ENCODE data around the gene POTEF.
"Not testable (repeated sequence)": the region's sequence is repeated elsewhere in the genome, so short reads cannot be mapped to it uniquely, and the experiment has no call there.

Gene POTEF

GRCh38 chr2:130127726-130128125 lies 1.3 kb downstream of the POTEF start:
- not testable (repeated sequence) for DNase-seq

GRCh38 chr2:130120924-130121323 lies 8.1 kb downstream of the POTEF start:
- DNase-seq = not testable (repeated sequence)

- DNase-seq = not testable (repeated sequence)
Measured at GRCh38 chr2:130102597-130103363, 26.2 kb downstream of the POTEF start.

DNA sequence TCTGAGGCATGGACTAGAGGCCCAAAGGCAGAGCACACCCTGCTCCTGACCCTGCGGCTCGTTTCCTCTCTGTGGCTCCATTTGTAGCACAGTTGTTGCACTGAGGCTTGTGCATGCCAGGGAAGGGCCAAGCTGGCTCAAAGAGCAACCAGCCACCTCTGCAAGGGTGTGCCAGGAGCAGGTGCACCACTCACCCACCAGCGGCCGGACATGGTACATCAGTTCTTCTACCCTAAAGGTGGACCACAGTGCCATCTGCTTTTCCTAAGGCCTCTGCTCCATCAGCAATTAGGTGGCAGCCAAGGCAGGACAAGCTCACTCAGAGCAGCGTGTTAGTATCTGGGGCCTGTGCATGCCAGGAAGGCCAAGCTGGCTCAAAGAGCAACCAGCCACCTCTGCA lies 66.4 kb downstream of the POTEF start:
- not testable (repeated sequence) for DNase-seq

GRCh38 chr2:130059982-130060381 lies 69.0 kb downstream of the POTEF start:
- DNase-seq = not testable (repeated sequence)

GRCh38 chr2:130056336-130056735 lies 72.7 kb downstream of the POTEF start:
- DNase-seq = not testable (repeated sequence)

GRCh38 chr2:130053217-130053911 lies 75.7 kb downstream of the POTEF start:
- DNase-seq = not testable (repeated sequence)

DNA sequence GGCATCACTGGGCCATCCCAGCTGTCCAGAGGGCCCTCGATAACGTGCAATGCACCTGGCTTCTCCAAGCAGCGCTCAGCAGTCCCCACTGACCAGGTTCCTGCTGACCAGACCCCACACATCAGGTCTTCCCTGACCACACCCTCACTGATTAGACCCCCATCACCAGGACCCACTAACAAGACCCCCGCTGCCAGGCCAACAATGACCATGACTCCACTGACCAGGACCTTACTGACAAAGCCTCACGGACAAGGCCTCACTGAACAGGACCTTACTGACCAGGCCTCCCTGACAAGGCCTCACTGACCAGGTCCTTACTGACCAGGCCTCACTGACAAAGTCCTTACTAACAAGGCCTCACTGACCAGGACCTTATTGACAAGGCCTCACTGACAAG lies 76.6 kb downstream of the POTEF start:
- not testable (repeated sequence) for DNase-seq

GRCh38 chr2:130048422-130048821 lies 80.6 kb downstream of the POTEF start:
- not testable (repeated sequence) for DNase-seq

DNA sequence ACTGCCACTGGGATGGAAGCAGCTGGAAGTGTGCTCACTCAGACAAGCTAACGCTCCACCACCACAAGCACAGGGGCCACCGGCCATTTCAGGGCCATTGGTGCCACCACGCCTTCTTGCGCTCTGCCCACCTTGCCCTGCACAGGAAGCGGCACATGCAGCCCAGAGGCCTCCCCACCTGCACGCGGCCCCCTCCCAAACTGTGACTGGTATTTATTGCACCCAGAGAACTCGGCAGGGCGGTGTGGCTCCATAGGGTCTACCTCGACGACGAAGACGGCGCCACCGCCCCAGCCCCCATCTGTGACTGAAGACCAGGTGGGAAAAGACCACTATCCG lies 90.8 kb downstream of the POTEF start:
- DNase-seq = not testable (repeated sequence)

DNA sequence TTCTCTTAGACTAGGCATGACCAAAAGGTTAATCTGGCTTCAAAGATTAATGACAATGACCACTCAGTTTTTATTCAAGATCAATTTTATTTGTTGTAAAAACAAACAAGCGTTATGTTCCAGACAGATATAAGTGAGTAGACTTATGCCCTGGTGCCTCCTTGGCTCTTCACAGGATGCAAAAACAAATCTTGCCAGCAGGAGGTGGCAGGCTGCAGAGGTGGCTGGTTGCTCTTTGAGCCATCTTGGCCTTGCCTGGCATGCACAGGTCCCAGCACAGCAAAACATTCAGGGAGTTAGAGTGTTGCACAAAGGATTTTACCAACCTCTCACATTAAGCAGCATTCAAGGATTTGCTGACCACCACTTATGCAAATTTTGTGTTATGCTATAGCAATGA lies 103.1 kb downstream of the POTEF start:
- not testable (repeated sequence) for DNase-seq

All from C1 segment of cervical spinal cord (tissue), 14 donors.